HepG2 (cell line): Measurements from ENCODE around the gene AFF4. TPM values are rescaled to one million over a fixed set of nuclear protein-coding genes. Genes with fewer than 3 reads are reported as not detected.

Experiments
- GFI1 ChIP-seq: sonication (generic); formaldehyde crosslinking; IDR thresholded peaks from 2 replicates; pipeline ENCODE4 v1.5.0; 2020; ENCODE audit warnings: missing genetic modification reagents, mild to moderate bottlenecking, borderline replicate concordance
- HNRNPUL1 ChIP-seq: fragments of 200-400 bp; formaldehyde crosslinking; IDR thresholded peaks from 2 replicates; pipeline ENCODE4 v1.6.1; 2017; ENCODE audit warnings: low read depth, mild to moderate bottlenecking, low read length, moderate library complexity
- IRX3 ChIP-seq: sonication (generic); formaldehyde crosslinking; IDR thresholded peaks from 2 replicates; pipeline ENCODE4 v1.8.1; 2023; ENCODE audit warnings: mild to moderate bottlenecking, low read depth, missing genetic modification reagents, borderline replicate concordance
- MXD4 ChIP-seq: IDR thresholded peaks from 2 replicates; pipeline ENCODE4 v1.6.1; 2016; ENCODE audit warnings: mild to moderate bottlenecking, missing biosample characterization, missing genetic modification reagents
- NCOA5 ChIP-seq: sonication (generic); formaldehyde crosslinking; IDR thresholded peaks from 2 replicates; pipeline ENCODE4 v1.4.0; 2020; ENCODE audit warnings: missing genetic modification reagents
- TBL1XR1 ChIP-seq: fragments of 150-350 bp; IDR thresholded peaks from 2 replicates; pipeline ENCODE4 v1.6.1; 2014; ENCODE audit warnings: borderline replicate concordance, low read length; ENCODE audit not compliant: partially characterized antibody
- THAP11 ChIP-seq: IDR thresholded peaks from 2 replicates; pipeline ENCODE4 v1.6.1; 2016; ENCODE audit warnings: missing biosample characterization, missing genetic modification reagents
- ZFP90 ChIP-seq: sonication (generic); formaldehyde crosslinking; IDR thresholded peaks from 2 replicates; pipeline ENCODE4 v1.8.0; 2022; ENCODE audit warnings: missing genetic modification reagents, mild to moderate bottlenecking, inconsistent platforms, borderline replicate concordance
- ZNF10 ChIP-seq: sonication (generic); formaldehyde crosslinking; IDR thresholded peaks from 2 replicates; pipeline ENCODE4 v1.4.0; 2020; ENCODE audit warnings: mild to moderate bottlenecking, low read depth, missing genetic modification reagents, borderline replicate concordance
- ZNF230 ChIP-seq: sonication (generic); formaldehyde crosslinking; IDR thresholded peaks from 2 replicates; pipeline ENCODE4 v1.4.0; 2020; ENCODE audit warnings: mild to moderate bottlenecking, missing genetic modification reagents
- ZZZ3 ChIP-seq: sonication (generic); formaldehyde crosslinking; IDR thresholded peaks from 2 replicates; pipeline ENCODE4 v1.4.0; 2020; ENCODE audit warnings: missing genetic modification reagents, mild to moderate bottlenecking, borderline replicate concordance
- polyA plus RNA-seq, 8 experiments: library from polyadenylated mRNA; depleted of rRNA in 3 of 8; stranded (reverse) in 7 of 8; unstranded in 1 of 8; fragments of >200 nt; fragmentation: Illumina TruSeq in 4 of 8; extraction: Trizol in 4 of 8; gene quantifications; 2 replicates each; pipeline versions ENCODE4 v1.2.1 to v1.2.3, GENCODE V29; 2011 to 2016; ENCODE audit warnings: low read depth in 4 of 8, missing spikeins in 1 of 8, mixed read lengths in 1 of 8; ENCODE audit not compliant: insufficient read depth in 1 of 8
- total RNA-seq, 5 experiments: library from RNA; depleted of rRNA; stranded (reverse); fragments of >200 nt; fragmentation: Illumina TruSeq; extraction: Trizol; gene quantifications; 2 replicates each; pipeline ENCODE4 v1.2.3, GENCODE V29; 2016; ENCODE audit warnings: low read depth in 1 of 5
- TF ChIP-seq, protein P1 (sequence below): fragments of 450-650 bp; IDR thresholded peaks from 2 replicates; pipeline ENCODE4 v1.6.1; 2017; ENCODE audit warnings: mild to moderate bottlenecking
- TF ChIP-seq, protein P2 (sequence below): sonication (generic); formaldehyde crosslinking; IDR thresholded peaks from 2 replicates; pipeline ENCODE4 v1.4.0; 2020; ENCODE audit warnings: missing genetic modification reagents
- TF ChIP-seq, protein P3 (sequence below): IDR thresholded peaks from 2 replicates; pipeline ENCODE4 v1.6.1; 2016; ENCODE audit warnings: missing compliant biosample characterization, missing genetic modification reagents, borderline replicate concordance
- TF ChIP-seq, protein P4 (sequence below): sonication (generic); formaldehyde crosslinking; IDR thresholded peaks from 2 replicates; pipeline ENCODE4 v1.8.0; 2022; ENCODE audit warnings: missing genetic modification reagents, mild to moderate bottlenecking, moderate library complexity, borderline replicate concordance

The AFF4 gene
- total and polyA plus RNA-seq, 2 of the 13 experiments (the other 11 are each of a cell fraction or from before 2014, with no cell fraction given) = 22.1 to 25.5 TPM

DNA sequence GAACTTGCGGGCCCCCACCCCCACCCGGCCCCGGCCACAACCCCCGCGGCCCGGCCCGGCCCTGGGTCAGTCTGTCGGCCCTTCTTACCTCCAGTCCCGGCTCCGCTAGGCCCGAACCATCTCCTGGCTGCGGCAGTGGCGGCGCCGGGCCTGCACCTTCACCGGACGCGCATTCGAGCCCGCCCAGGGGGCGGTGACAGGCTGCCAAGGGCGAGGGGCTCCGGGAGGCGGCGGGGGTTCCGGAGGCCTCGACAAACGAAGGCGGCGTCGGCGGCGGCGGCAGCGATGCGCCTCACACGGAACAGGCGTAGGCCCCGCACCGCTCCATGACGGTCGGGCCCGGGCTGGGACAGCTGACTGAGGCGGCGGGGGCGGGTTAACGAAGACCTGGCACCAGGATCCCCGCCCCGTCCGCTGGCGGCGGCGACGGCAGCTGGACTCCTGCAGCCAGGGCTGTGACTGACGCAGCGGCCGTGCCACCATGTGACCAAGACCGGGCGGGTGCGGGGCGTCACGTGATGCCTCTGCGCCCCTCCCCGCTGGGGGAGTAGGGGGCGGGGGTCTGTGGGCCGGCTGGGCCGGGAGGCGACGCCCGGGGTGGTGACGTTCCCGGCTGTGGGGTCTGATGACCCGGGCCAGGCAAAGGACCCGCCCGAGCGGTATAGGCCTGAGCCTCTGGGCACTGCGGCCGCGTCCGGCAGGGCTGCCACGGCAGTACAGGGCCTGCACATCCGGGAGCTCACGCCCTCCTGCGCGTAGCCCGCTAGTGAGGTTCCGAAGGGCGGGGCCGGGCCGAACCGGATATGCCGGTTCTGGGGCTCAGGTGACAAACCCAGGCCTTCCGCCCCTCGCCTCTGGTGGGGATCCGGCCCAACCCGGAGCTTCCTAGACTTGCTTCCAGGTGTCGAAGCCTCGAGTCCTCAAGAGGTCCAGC is at the start of gene AFF4 (continued):
- TF ChIP-seq HNRNPUL1 = peak; percentile 36; the same call in 1 of the 2 replicates
- TF ChIP-seq, protein P1, sequence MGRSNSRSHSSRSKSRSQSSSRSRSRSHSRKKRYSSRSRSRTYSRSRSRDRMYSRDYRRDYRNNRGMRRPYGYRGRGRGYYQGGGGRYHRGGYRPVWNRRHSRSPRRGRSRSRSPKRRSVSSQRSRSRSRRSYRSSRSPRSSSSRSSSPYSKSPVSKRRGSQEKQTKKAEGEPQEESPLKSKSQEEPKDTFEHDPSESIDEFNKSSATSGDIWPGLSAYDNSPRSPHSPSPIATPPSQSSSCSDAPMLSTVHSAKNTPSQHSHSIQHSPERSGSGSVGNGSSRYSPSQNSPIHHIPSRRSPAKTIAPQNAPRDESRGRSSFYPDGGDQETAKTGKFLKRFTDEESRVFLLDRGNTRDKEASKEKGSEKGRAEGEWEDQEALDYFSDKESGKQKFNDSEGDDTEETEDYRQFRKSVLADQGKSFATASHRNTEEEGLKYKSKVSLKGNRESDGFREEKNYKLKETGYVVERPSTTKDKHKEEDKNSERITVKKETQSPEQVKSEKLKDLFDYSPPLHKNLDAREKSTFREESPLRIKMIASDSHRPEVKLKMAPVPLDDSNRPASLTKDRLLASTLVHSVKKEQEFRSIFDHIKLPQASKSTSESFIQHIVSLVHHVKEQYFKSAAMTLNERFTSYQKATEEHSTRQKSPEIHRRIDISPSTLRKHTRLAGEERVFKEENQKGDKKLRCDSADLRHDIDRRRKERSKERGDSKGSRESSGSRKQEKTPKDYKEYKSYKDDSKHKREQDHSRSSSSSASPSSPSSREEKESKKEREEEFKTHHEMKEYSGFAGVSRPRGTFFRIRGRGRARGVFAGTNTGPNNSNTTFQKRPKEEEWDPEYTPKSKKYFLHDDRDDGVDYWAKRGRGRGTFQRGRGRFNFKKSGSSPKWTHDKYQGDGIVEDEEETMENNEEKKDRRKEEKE = no peak
- TF ChIP-seq, protein P2, sequence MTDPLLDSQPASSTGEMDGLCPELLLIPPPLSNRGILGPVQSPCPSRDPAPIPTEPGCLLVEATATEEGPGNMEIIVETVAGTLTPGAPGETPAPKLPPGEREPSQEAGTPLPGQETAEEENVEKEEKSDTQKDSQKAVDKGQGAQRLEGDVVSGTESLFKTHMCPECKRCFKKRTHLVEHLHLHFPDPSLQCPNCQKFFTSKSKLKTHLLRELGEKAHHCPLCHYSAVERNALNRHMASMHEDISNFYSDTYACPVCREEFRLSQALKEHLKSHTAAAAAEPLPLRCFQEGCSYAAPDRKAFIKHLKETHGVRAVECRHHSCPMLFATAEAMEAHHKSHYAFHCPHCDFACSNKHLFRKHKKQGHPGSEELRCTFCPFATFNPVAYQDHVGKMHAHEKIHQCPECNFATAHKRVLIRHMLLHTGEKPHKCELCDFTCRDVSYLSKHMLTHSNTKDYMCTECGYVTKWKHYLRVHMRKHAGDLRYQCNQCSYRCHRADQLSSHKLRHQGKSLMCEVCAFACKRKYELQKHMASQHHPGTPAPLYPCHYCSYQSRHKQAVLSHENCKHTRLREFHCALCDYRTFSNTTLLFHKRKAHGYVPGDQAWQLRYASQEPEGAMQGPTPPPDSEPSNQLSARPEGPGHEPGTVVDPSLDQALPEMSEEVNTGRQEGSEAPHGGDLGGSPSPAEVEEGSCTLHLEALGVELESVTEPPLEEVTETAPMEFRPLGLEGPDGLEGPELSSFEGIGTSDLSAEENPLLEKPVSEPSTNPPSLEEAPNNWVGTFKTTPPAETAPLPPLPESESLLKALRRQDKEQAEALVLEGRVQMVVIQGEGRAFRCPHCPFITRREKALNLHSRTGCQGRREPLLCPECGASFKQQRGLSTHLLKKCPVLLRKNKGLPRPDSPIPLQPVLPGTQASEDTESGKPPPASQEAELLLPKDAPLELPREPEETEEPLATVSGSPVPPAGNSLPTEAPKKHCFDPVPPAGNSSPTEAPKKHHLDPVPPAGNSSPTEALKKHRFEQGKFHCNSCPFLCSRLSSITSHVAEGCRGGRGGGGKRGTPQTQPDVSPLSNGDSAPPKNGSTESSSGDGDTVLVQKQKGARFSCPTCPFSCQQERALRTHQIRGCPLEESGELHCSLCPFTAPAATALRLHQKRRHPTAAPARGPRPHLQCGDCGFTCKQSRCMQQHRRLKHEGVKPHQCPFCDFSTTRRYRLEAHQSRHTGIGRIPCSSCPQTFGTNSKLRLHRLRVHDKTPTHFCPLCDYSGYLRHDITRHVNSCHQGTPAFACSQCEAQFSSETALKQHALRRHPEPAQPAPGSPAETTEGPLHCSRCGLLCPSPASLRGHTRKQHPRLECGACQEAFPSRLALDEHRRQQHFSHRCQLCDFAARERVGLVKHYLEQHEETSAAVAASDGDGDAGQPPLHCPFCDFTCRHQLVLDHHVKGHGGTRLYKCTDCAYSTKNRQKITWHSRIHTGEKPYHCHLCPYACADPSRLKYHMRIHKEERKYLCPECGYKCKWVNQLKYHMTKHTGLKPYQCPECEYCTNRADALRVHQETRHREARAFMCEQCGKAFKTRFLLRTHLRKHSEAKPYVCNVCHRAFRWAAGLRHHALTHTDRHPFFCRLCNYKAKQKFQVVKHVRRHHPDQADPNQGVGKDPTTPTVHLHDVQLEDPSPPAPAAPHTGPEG = peak; percentile 93; the same call in 1 of the 2 replicates
- peak; percentile 76 for TF ChIP-seq ZNF230
- TF ChIP-seq NCOA5 (CRISPR knock-in tag) = 0 out of 2 replicates have a peak, but pooled peaks have one; percentile 31
- no peak for TF ChIP-seq GFI1 (CRISPR knock-in tag)
- TF ChIP-seq, protein P3, sequence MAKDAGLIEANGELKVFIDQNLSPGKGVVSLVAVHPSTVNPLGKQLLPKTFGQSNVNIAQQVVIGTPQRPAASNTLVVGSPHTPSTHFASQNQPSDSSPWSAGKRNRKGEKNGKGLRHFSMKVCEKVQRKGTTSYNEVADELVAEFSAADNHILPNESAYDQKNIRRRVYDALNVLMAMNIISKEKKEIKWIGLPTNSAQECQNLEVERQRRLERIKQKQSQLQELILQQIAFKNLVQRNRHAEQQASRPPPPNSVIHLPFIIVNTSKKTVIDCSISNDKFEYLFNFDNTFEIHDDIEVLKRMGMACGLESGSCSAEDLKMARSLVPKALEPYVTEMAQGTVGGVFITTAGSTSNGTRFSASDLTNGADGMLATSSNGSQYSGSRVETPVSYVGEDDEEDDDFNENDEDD = peak; percentile 72; the same call in 1 of the 2 replicates
- peak; percentile 51; the same call in 1 of the 2 replicates for TF ChIP-seq ZZZ3
- peak; percentile 82 for TF ChIP-seq THAP11
- TF ChIP-seq MXD4 (CRISPR knock-in tag) = peak; percentile 83
- TF ChIP-seq, protein P4, sequence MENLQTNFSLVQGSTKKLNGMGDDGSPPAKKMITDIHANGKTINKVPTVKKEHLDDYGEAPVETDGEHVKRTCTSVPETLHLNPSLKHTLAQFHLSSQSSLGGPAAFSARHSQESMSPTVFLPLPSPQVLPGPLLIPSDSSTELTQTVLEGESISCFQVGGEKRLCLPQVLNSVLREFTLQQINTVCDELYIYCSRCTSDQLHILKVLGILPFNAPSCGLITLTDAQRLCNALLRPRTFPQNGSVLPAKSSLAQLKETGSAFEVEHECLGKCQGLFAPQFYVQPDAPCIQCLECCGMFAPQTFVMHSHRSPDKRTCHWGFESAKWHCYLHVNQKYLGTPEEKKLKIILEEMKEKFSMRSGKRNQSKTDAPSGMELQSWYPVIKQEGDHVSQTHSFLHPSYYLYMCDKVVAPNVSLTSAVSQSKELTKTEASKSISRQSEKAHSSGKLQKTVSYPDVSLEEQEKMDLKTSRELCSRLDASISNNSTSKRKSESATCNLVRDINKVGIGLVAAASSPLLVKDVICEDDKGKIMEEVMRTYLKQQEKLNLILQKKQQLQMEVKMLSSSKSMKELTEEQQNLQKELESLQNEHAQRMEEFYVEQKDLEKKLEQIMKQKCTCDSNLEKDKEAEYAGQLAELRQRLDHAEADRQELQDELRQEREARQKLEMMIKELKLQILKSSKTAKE (CRISPR knock-in tag) = peak; percentile 66
- peak; percentile 80; the same call in 1 of the 2 replicates for TF ChIP-seq IRX3
- TF ChIP-seq TBL1XR1 = peak; percentile 66
- peak; percentile 41; the same call in 1 of the 2 replicates for TF ChIP-seq ZFP90 (CRISPR knock-in tag)
- TF ChIP-seq ZNF10 (CRISPR knock-in tag) = no peak
